T-helper 1 cell (primary cell): ENCODE measurements around the gene PPIL4.

Experiments used
- DNase-seq, 5 donors: peaks; one replicate each; pipeline ENCODE4 v3.0.0-alpha.2; 2012 to 2020

The PPIL4 gene

DNA sequence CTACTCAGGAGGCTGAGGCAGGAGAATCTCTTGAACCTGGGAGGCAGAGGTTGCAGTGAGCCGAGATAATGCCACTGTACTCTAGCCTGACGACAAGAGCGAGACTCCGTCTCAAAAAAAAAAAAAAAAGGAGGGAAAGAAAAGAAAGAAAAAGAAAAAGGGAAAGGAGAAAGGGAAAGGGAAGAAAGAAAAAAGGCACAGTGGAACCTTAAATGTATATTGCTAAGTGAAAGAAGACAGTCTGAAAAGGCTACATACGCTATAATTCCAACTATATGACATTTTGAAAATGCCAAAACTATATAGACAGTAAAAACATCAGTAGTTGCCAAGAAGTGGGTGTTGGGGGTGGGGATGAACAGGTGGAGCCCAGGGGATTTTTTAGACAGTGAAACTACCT lies 16.2 kb downstream of the PPIL4 start:
- no peak for DNase-seq

DNA sequence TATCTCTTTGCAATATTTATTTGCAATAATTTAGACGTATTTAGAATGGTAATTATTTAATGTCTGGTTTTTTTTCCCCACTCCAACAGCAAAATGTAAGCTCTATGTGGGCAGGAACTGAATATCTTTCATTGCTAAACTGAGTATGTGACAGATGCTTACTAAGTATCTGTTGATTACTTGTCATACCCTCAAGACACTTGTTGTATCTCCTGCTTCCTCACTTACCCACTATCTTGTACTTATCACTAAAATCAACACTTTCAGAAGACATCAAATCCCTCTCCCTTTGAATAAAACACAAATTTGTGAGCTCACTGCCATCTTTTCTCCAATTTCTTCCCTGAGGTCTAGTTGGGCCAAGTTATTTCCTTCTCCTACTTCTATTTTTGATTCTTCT lies 30.3 kb downstream of the PPIL4 start:
- DNase-seq, result no peak

DNA sequence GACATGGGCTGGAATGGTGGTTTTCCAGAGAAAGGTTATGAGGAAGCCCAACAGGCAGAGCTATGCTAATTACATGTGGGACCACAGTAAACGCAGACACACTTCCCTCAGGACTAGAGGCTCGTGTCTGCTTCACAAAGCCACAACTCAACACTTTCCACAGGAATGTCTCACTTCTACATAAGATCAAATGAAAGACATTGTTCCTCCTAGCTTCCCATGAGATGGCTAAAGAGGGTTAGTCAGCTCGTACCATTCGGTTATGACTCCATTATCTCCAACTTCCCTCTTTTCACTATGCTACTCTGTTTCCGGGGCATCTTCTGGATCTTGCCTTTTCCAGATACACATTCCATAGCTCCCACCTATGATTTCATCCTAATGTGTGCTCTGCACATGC lies 31.9 kb downstream of the PPIL4 start:
- no peak for DNase-seq

DNA sequence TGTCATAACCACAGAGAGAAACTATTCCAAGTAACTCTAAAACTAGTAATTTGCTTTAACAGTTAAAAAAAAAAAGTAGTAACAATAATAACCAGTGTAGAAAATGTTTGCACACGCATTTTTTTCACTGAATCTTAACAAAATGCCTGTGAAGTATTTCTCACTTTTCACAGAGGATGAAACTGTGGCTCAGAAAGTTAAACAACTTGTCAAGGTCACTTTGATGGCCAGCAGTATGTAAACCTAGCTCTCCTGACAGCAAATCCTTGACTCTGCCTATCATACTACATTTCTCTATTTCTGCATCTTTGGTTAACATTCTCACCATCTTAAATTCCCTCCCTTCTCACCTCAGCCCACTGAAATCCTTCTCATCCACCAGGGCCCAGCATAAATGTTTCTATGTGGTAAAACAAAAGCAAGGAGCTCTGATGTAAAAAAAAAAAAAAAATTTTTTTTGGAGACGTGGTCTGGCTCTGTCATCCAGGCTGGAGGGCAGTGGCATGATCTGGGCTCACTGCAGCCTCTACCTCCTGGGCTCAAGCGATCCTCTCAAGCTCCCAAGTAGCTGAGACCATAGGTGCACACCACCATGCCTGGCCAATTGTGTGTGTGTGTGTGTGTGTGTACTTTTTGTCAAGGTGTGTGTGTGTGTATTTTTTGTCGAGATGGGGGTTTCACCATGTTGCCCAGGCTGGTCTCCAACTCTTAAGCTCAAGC lies 34.9 kb downstream of the PPIL4 start:
- no peak for DNase-seq

DNA sequence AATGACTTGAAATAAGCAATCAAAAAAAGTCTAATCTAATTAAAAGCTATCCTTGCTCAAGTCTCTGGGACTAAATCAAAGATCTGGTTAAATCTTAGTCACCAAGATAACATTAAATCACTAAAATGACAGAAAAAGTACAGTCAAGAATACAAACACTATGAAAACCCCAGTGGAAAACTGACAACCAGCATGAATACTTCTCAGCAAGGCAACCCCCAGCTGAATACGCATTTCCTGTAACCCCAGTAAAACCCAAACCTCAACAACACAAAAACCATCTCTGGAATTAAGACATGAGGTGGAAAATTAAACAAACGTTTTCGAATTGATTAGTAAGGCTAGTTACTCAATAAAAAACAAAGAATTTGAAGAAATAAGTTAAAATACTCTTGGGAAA lies 37.4 kb downstream of the PPIL4 start:
- peak in 4 of 5 donors; percentile 23 to 80 (median 40) for DNase-seq

- DNase-seq, result no peak
Measured at GRCh38 chr6:149503872-149504271, 42.0 kb downstream of the PPIL4 start.

GRCh38 chr6:149503276-149503675 lies 42.6 kb downstream of the PPIL4 start:
- no peak for DNase-seq

DNA sequence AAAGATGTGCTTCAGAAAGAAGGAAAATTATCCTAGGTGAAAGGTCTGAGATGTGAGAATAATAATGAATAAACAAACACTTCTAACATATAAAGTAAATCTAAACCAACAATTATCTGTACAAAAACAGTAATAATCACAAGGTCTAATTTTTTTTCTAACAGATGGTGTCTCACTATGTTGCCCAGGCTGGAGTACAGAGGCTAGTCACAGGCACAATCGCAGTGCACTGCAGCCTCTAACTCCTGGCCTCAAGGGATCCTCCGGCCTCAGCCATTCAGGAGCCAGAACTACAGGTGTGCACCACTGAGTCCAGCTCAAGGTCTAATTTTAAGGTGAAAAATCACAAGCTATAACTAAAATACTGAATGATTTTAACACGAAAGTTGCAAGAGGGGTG lies 44.1 kb downstream of the PPIL4 start:
- no peak for DNase-seq

GRCh38 chr6:149501201-149501600 lies 44.6 kb downstream of the PPIL4 start:
- DNase-seq, result no peak

DNA sequence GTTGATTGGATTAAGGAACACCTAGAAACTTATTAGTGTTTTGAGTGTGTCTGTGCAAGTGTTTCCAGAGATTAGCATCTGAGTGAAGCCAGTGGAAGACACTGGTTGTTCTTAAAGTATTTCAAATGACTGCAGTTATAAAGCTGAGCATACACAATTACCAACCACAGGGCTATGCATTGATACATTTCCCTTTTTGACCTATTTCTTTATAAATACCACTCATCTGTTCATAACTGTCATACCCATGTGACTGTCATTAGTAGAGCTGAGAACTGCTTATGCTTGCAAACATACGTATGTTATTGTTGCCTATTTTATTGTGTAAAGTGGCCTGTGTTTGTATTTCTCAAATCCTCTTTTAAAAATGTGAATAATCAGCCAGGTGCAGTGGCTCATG lies 45.7 kb downstream of the PPIL4 start:
- no peak for DNase-seq

- no peak for DNase-seq
Measured at GRCh38 chr6:149499066-149499465, 46.8 kb downstream of the PPIL4 start.

- DNase-seq, result no peak
Measured at GRCh38 chr6:149497365-149497764, 48.5 kb downstream of the PPIL4 start.

DNA sequence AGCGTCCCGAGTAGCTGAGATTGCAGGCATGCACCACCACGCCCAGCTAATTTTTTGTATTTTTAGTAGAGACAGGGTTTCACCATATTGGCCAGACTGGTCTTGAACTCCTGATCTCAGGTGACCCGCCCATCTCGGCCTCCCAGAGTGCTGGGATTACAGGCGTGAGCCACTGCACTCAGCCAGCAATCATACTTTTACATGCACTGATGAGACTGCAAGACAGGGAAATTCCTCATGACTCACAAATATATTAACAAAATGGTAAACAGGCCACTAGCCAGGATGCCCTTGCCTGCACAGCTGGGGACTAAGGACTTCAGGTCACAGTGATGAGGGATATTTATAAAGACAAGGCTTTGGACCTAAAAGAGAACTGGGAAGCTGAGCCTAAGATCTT lies 49.2 kb downstream of the PPIL4 start:
- peak in 1 of 5 donors; percentile 47 for DNase-seq

- peak in 1 of 5 donors; percentile 51 for DNase-seq
Measured at GRCh38 chr6:149495349-149496016, 50.4 kb downstream of the PPIL4 start.

GRCh38 chr6:149494810-149495209 lies 51.0 kb downstream of the PPIL4 start:
- DNase-seq, result peak; percentile 40 to 90 (median 56)

DNA sequence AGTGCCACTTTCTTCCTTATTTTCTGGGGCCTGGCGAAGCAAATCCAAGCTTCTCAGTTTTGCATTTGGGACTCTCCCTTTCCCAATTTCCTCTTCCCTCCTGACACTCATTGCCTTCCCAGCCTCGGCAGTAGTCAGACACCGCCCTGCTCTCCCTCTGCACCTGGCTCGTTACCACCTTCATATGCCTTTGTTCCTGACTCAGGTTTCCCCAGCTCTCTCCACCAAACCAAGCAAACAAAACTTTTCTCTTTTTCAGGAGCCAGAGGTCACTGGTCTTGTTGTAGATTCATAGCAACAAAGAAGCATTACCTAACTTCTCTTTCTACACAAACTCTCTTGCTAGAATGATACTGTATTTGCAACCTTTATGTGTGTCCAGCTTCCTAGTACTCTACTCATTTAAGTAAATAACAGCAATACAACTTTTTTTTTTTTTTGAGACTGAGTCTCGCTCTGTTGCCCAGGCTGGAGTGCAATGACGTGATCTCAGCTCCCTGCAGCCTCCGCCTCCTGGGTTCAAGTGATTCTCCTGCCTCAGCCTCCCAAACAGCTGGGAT lies 52.0 kb downstream of the PPIL4 start:
- no peak for DNase-seq

GRCh38 chr6:149492798-149493343 lies 53.0 kb downstream of the PPIL4 start:
- peak in 1 of 5 donors; percentile 36 for DNase-seq

DNA sequence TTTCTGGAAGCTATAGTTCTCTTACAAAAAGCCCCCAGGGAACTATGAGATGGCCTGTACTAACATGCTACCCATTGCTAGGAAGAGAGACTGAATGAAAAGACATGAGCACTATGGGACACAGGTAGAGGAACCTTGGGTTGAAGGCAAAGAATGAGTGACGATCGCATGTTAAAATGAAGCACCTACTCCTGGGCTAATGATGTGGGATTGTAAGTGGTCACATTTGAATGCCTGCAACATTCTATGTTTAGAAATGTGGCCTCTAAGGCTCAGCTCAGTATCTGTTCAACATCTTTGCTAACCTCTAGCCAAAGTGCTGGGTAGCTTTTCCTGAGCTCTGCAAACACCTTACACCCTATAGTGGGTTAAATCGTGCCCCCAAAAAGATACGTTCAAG lies 55.9 kb downstream of the PPIL4 start:
- DNase-seq, result no peak

GRCh38 chr6:149488815-149489214 lies 57.0 kb downstream of the PPIL4 start:
- DNase-seq, result peak in 1 of 5 donors; percentile 89

- no peak for DNase-seq
Measured at GRCh38 chr6:149487316-149487715, 58.5 kb downstream of the PPIL4 start.

DNA sequence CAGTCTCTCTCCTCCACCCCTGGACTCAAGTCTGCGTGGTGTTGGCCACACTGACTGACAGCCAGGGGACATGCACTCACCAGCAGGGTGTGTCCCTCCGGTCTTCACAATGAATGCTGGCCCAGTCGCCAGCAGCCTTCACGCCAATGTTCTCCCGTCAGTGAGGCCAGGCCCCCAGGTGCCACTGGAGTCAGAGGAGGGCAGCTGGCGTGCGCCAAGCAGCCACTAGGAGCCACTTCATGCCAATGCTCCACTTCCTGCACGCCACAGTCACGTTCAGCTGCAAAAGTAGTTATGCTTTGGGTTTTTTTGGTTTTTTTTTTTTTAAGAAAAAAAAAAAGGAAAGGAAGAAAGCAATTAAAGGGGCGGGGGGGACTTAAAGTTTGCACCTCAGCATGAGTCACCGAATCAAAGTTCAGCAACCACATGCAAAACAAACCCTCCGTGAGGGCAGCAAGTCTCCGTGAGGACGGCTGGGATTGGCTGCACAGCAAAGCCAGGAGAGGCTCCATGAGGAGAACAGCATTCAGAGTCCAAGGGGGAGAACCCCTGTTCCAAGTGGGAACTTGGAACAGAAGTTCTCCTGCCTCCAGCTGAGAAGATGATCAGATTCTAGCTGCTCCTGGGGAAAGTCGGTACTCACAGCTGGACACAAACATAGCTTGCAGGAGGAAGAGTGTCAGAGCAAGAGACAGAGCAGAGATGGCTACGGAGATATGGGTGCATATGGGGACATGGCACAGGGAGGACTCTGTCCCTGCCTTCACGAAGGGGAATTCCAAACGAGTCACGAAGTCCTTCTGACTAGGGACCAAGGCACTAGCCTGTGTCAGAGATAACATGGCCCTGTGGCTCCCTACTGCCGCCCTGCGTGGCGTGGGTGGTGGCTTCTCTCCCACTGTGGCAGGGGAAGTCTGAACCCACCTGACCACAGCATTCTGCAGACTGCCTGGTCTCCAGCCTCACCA lies 60.8 kb downstream of the PPIL4 start, which contains the start of gene ZC3H12D:
Gene ZC3H12D, minus strand, starts transcription at position 282 of the 968 bp plus-strand sequence. CDS start 10,471 bp downstream, outside the sequence.
- DNase-seq, result peak; percentile 73 to 92 (median 81)
